Subcutaneous abdominal adipose tissue (tissue), 5 donors: ENCODE data around the gene STAB1.
"Not testable (repeated sequence)": the region's sequence is repeated elsewhere in the genome, so short reads cannot be mapped to it uniquely, and the experiment has no call there.

Source experiments
- H3K27ac ChIP-seq: one replicate; pipeline ENCODE4 v1.7.0; 2013; ENCODE audit warnings: low read depth, mild to moderate bottlenecking, inconsistent platforms, low read length, moderate library complexity
- H3K27me3 ChIP-seq, 5 donors: one replicate each; pipeline ENCODE4 v1.7.0; 2013; ENCODE audit warnings: low read length in 5 of 5, inconsistent platforms in 1 of 5; ENCODE audit not compliant: control insufficient read depth in 5 of 5, insufficient read depth in 4 of 5
- H3K36me3 ChIP-seq, 5 donors: one replicate each; pipeline ENCODE4 v1.7.0; 2013; ENCODE audit warnings: low read length in 5 of 5; ENCODE audit not compliant: control insufficient read depth in 5 of 5, insufficient read depth in 5 of 5
- H3K4me1 ChIP-seq, 5 donors: one replicate each; pipeline ENCODE4 v1.7.0; 2013; ENCODE audit warnings: low read length in 5 of 5, mild to moderate bottlenecking in 3 of 5, moderate library complexity in 1 of 5; ENCODE audit not compliant: control insufficient read depth in 5 of 5, insufficient read depth in 5 of 5
- H3K4me3 ChIP-seq, 5 donors: one replicate each; pipeline ENCODE4 v1.7.0; 2013; ENCODE audit warnings: low read length in 5 of 5, low read depth in 1 of 5
- H3K9ac ChIP-seq, 5 donors: one replicate each; pipeline ENCODE4 v1.7.0; 2013; ENCODE audit warnings: low read length in 5 of 5, mild to moderate bottlenecking in 4 of 5, moderate library complexity in 3 of 5
- H3K9me3 ChIP-seq, 5 donors: one replicate each; pipeline ENCODE4 v1.7.0; 2013; ENCODE audit warnings: low read length in 5 of 5; ENCODE audit not compliant: control insufficient read depth in 5 of 5
- donor health status: healthy.
- donor health status: healthy.
- donor health status: healthy.
- donor health status: healthy.
- donor health status: healthy.

STAB1 gene

GRCh38 chr3:52523386-52524257 is 28.5 kb downstream of the STAB1 start:
- H3K27me3 ChIP-seq: no peaks in the 10 kb centered on the region
- H3K9ac ChIP-seq: no peak overlapping the region
- H3K4me1 ChIP-seq: peaks cover 6 to 32% (median 14%) of the 10 kb centered on the region in 5 donors
- no peak overlapping the region for H3K4me3 ChIP-seq
- H3K27ac ChIP-seq: no peak overlapping the region
- peaks cover 0 to 91% (median 56%) of the 10 kb centered on the region in 5 donors for H3K36me3 ChIP-seq
- no peaks in the 10 kb centered on the region for H3K9me3 ChIP-seq

GRCh38 chr3:52524258-52524751 is 29.2 kb downstream of the STAB1 start:
- H3K9ac ChIP-seq: no peak overlapping the region
- H3K4me1 ChIP-seq: peaks cover 6 to 33% (median 14%) of the 10 kb centered on the region in 5 donors
- H3K27ac ChIP-seq: no peak overlapping the region
- no peaks in the 10 kb centered on the region for H3K9me3 ChIP-seq
- H3K4me3 ChIP-seq: no peak overlapping the region
- peaks cover 0 to 90% (median 60%) of the 10 kb centered on the region in 5 donors for H3K36me3 ChIP-seq
- no peaks in the 10 kb centered on the region for H3K27me3 ChIP-seq

- Histone ChIP-seq H3K27me3 (no peaks in the 10 kb centered on the region), H3K9me3 (no peaks in the 10 kb centered on the region), H3K9ac (no peak overlapping the region), H3K4me3 (no peak overlapping the region), H3K36me3 (peaks cover 0 to 82% (median 53%) of the 10 kb centered on the region in 5 donors), H3K27ac (no peak overlapping the region), H3K4me1 (peaks cover 6 to 40% (median 21%) of the 10 kb centered on the region in 5 donors)
Measured at GRCh38 chr3:52524752-52525679, 29.9 kb downstream of the STAB1 start.

GRCh38 chr3:52525680-52526561 is 30.8 kb downstream of the STAB1 start:
- Histone ChIP-seq H3K36me3 (peaks cover 0 to 74% (median 47%) of the 10 kb centered on the region in 5 donors), H3K27ac (no peak overlapping the region), H3K4me1 (peaks cover 6 to 49% (median 30%) of the 10 kb centered on the region in 5 donors), H3K9me3 (no peaks in the 10 kb centered on the region), H3K9ac (no peak overlapping the region), H3K27me3 (no peaks in the 10 kb centered on the region), H3K4me3 (no peak overlapping the region)

- H3K36me3 ChIP-seq: peaks cover 0 to 66% (median 39%) of the 10 kb centered on the region in 5 donors
- H3K27ac ChIP-seq, H3K9ac ChIP-seq, H3K4me3 ChIP-seq, H3K27me3 ChIP-seq, H3K9me3 ChIP-seq: not testable (repeated sequence)
- peaks cover 6 to 56% (median 38%) of the 10 kb centered on the region in 5 donors for H3K4me1 ChIP-seq
Measured at GRCh38 chr3:52526671-52527038, 31.5 kb downstream of the STAB1 start.

- H3K36me3 ChIP-seq: peaks cover 0 to 61% (median 36%) of the 10 kb centered on the region in 5 donors
- H3K9me3 ChIP-seq: no peaks in the 10 kb centered on the region
- H3K4me3 ChIP-seq: no peak overlapping the region
- peaks cover 6 to 61% (median 43%) of the 10 kb centered on the region in 5 donors for H3K4me1 ChIP-seq
- no peaks in the 10 kb centered on the region for H3K27me3 ChIP-seq
- no peak overlapping the region for H3K27ac ChIP-seq
- H3K9ac ChIP-seq: no peak overlapping the region
Measured at GRCh38 chr3:52527039-52527731, 32.0 kb downstream of the STAB1 start.

- peaks cover 0 to 53% (median 29%) of the 10 kb centered on the region in 5 donors for H3K36me3 ChIP-seq
- H3K4me3 ChIP-seq: no peak overlapping the region
- H3K9ac ChIP-seq: no peak overlapping the region
- H3K9me3 ChIP-seq: no peaks in the 10 kb centered on the region
- H3K27me3 ChIP-seq: no peaks in the 10 kb centered on the region
- peaks cover 9 to 69% (median 51%) of the 10 kb centered on the region in 5 donors for H3K4me1 ChIP-seq
- no peak overlapping the region for H3K27ac ChIP-seq
Measured at GRCh38 chr3:52527732-52528585, 32.8 kb downstream of the STAB1 start.

- no peak overlapping the region for H3K4me3 ChIP-seq
- H3K36me3 ChIP-seq: peaks cover 0 to 46% (median 21%) of the 10 kb centered on the region in 5 donors
- no peak overlapping the region for H3K27ac ChIP-seq
- peaks cover 9 to 74% (median 54%) of the 10 kb centered on the region in 5 donors for H3K4me1 ChIP-seq
- H3K9ac ChIP-seq: no peak overlapping the region
- H3K9me3 ChIP-seq: no peaks in the 10 kb centered on the region
- no peaks in the 10 kb centered on the region for H3K27me3 ChIP-seq
Measured at GRCh38 chr3:52528586-52529375, 33.6 kb downstream of the STAB1 start.
